NCI-H146 treated with DMSO at 0.1 percent for 48 hours (cell line): ENCODE measurements around the gene PAX5.

Experiments used
- DNase-seq: peaks from one replicate; lab custom pipeline; 2025; ENCODE audit not compliant: unreplicated experiment; lab: John Stamatoyannopoulos, UW

Gene PAX5

GRCh38 chr9:37025071-37025822, 8.8 kb downstream of the PAX5 start:
- no peak for DNase-seq

GRCh38 chr9:37017546-37017945, 16.5 kb downstream of the PAX5 start:
- no peak for DNase-seq

- DNase-seq, result no peak
Measured at GRCh38 chr9:37011530-37011929, 22.5 kb downstream of the PAX5 start.

- no peak for DNase-seq
Measured at GRCh38 chr9:37010976-37011375, 23.1 kb downstream of the PAX5 start.

GRCh38 chr9:37010180-37010579, 23.9 kb downstream of the PAX5 start:
- DNase-seq, result no peak

GRCh38 chr9:37007295-37007694, 26.8 kb downstream of the PAX5 start:
- DNase-seq, result no peak

- no peak for DNase-seq
Measured at GRCh38 chr9:37005517-37006140, 28.4 kb downstream of the PAX5 start.

GRCh38 chr9:37004424-37004935, 29.6 kb downstream of the PAX5 start:
- DNase-seq, result no peak

- no peak for DNase-seq
Measured at GRCh38 chr9:37002413-37003217, 31.5 kb downstream of the PAX5 start.

GRCh38 chr9:37002036-37002412, 32.0 kb downstream of the PAX5 start:
- no peak for DNase-seq

GRCh38 chr9:37001459-37001858, 32.6 kb downstream of the PAX5 start:
- no peak for DNase-seq

- DNase-seq, result no peak
Measured at GRCh38 chr9:36999728-37000333, 34.2 kb downstream of the PAX5 start.

GRCh38 chr9:36997414-36997813, 36.7 kb downstream of the PAX5 start:
- no peak for DNase-seq

GRCh38 chr9:36996706-36997086, 37.4 kb downstream of the PAX5 start:
- no peak for DNase-seq

- DNase-seq, result peak; percentile 57
Measured at GRCh38 chr9:36995927-36996705, 38.0 kb downstream of the PAX5 start.

- no peak for DNase-seq
Measured at GRCh38 chr9:36993933-36994764, 39.9 kb downstream of the PAX5 start.

- no peak for DNase-seq
Measured at GRCh38 chr9:36992501-36993316, 41.4 kb downstream of the PAX5 start.

- no peak for DNase-seq
Measured at GRCh38 chr9:36991516-36992134, 42.4 kb downstream of the PAX5 start.
